H1 (cell line): Measurements from ENCODE around the gene CRELD1. TPM values are rescaled to one million over a fixed set of nuclear protein-coding genes. Genes with fewer than 3 reads are reported as not detected.

Experiments used
- BACH1 ChIP-seq: IDR thresholded peaks from 2 replicates; pipeline ENCODE4 v1.6.1; 2012; ENCODE audit warnings: low read length, improper control_type of control experiment
- CEBPB ChIP-seq: IDR thresholded peaks from 2 replicates; pipeline ENCODE4 v1.6.1; 2012; ENCODE audit warnings: low read depth, low read length
- CHD7 ChIP-seq: fragments of 300-600 bp; sonication (generic); IDR thresholded peaks from 2 replicates; pipeline ENCODE4 v1.7.1; 2012; ENCODE audit warnings: low read length, moderate library complexity, mild to moderate bottlenecking, inconsistent platforms; ENCODE audit not compliant: insufficient replicate concordance
- CREB1 ChIP-seq: IDR thresholded peaks from 2 replicates; pipeline ENCODE4 v1.6.1; 2012; ENCODE audit warnings: inconsistent platforms
- EP300 ChIP-seq, 2 experiments: IDR thresholded peaks; 1 replicate in 1 of 2; 2 replicates in 1 of 2; pipeline ENCODE4 v1.6.1; 2011 to 2012; ENCODE audit warnings: low read depth in 2 of 2, low read length in 2 of 2, mild to moderate bottlenecking in 2 of 2, borderline replicate concordance in 1 of 2, inconsistent platforms in 1 of 2, moderate library complexity in 1 of 2
- HDAC6 ChIP-seq: IDR thresholded peaks from one replicate; pipeline ENCODE4 v1.7.1; 2012; ENCODE audit warnings: low read depth, mild to moderate bottlenecking, inconsistent platforms, low read length, moderate library complexity
- NANOG ChIP-seq: IDR thresholded peaks from 2 replicates; pipeline ENCODE4 v1.6.1; 2011; ENCODE audit warnings: low read length, low read depth, mild to moderate bottlenecking, inconsistent platforms; ENCODE audit not compliant: insufficient read depth, poor library complexity, severe bottlenecking
- polyA plus RNA-seq, 7 experiments: library from polyadenylated mRNA; depleted of rRNA in 3 of 7; stranded (reverse) in 5 of 7; unstranded in 2 of 7; fragments of >200 nt in 5 of 7; fragments of 200-250 nt in 2 of 7; gene quantifications; 1 replicate in 5 of 7; 2 replicates in 1 of 7; 4 replicates in 1 of 7; pipeline versions ENCODE4 v1.2.1 to v1.2.3, GENCODE V29; 2011 to 2013; ENCODE audit warnings: missing spikeins in 2 of 7, mixed read lengths in 2 of 7
- total RNA-seq: library from RNA; stranded (reverse); fragmentation: NEBNext Ultra II Directional; extraction: Animal tissue kit (Norgen Biotek cat#: 25700); gene quantifications from 2 replicates; pipeline ENCODE4 v1.2.1, GENCODE V29; 2021

The CRELD1 gene
- total and polyA plus RNA-seq, 2 of the 8 experiments (the other 6 are each of a cell fraction or from before 2014, with no cell fraction given), result 12.9 to 15.1 TPM

DNA sequence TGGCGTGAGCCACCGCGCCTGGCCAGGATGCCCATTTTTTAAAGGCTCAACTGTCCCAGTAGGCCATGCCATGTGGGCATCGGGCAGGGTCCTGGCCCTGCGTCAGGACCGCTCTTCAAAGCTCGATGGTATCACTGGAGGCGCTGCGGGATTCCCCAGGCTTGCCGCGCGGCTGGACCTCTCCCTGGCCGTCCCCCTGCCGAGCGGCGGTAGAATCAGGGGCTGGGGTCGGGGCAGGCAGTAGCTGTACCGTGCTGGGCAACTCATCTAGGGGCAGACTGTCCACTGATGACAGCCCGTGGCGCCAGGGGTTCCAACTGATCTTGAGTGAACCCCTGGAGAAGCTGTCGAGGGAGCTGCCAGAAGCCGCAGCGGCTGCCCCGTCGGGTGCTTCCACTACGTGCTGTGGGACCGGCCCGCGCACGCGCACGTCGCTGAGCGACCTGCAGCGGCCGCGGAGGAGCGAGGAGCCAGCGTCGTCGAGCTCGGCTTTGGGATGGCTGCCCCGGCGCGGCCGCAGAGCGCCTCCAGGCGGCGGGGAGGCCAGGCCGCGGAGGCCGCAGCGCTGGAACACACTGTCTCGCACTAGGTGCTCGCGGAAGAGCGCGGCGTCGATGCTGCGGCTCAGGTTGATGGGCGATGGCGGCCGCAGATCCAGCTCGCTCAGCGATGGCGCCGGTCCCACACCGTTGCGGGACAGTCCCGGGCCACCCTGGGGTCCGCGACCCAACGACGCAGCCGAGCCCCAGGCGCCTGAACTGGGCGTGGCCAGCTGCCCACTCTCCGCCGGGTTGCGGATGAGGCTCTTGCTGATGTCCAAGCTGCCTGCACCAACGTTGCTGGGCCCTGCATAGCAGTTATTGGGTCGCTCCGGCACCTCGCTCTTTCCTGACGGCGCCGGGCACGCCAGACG is 12.7 kb downstream of the CRELD1 start (continued):
- TF ChIP-seq CHD7, result no peak
- TF ChIP-seq NANOG, result no peak
- peak; percentile 70 for TF ChIP-seq CREB1
- TF ChIP-seq BACH1, result peak; percentile 93
- peak in 1 of 2 experiments; percentile 71; a peak in 1 of 3 replicates for TF ChIP-seq EP300 (IDR thresholded peaks at IDR 0.05; ENCODE audit: borderline replicate concordance in 1 of 2, low read depth in 2 of 2, low read length in 2 of 2)
- TF ChIP-seq CEBPB, result no peak
- TF ChIP-seq HDAC6, result no peak
